Left renal pelvis (tissue), 4 donors: ENCODE data around the gene CRYBG3. TPM values are rescaled to one million over a fixed set of nuclear protein-coding genes. Genes with fewer than 3 reads are reported as not detected.
"Not testable (repeated sequence)": the region's sequence is repeated elsewhere in the genome, so short reads cannot be mapped to it uniquely, and the experiment has no call there.

Source experiments
- DNase-seq, 4 donors: peaks; one replicate each; pipeline ENCODE4 v3.0.0-alpha.2; 2013; ENCODE audit warnings: low read depth in 4 of 4, low spot score in 3 of 4
- polyA plus RNA-seq, 4 donors: library from polyadenylated mRNA; unstranded; fragments of 120-200 nt; gene quantifications; one replicate each; pipeline ENCODE4 v1.2.1, GENCODE V29; 2013; ENCODE audit not compliant: insufficient read length in 4 of 4

Gene CRYBG3
- polyA plus RNA-seq, 4 donors: 15.5 to 30.1 (median 21.4) TPM

DNA sequence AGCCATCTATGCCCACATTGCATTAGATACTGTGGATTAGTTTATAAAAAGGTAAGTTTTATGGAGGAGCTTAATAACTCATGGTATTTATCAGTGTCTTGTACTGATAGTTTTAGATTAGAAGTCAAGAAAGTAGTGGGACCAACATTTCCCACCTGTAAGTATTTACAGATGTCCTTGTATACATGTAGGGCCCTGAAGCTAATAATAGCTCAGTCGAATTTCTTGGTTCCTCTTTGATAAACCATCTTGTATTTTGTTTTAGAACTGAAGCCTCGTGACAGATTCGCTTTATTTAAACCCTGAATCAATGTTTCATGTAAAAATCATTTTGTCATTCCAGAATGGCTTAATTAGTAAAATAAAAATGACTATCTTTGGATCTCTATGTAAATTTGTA lies 73.4 kb downstream of the CRYBG3 start:
- no peak for DNase-seq

DNA sequence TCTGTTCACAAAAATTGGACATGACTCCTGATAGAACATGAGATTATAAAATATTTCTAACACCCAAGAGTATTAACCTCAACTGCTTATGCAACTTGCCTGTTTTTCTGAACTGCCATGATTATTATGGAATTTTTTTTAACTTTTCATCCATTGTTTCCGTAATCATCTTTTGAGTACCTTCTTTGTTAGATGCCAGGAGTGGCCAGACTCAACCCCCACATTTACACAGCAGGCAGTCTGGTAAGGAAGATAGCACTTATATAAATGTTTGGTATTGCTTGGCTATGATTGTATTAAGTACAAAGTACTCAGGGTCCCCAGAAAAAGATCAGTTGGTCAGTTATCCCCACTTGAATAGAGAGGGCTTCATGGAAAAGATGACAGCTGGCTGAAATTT lies 74.3 kb downstream of the CRYBG3 start:
- no peak for DNase-seq

DNA sequence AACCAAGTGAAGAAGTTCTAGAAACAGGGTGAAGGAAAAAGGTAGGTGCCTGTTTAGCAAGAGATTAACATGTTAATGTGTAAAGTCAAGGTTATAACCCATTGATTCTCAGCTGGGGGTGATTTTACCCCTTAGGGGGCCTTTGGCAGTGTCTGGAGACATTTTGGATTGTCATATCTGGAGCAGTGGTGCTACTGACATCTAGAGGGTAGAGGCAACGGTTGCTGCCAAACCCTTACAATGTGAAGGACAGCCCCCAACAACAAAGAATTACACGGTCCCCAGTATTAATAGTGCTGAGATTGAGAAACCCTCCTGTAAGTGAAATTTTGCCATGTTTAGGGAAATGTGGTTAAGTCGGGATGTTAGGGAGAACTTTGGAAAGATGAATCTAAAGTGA lies 74.7 kb downstream of the CRYBG3 start:
- DNase-seq: no peak

DNA sequence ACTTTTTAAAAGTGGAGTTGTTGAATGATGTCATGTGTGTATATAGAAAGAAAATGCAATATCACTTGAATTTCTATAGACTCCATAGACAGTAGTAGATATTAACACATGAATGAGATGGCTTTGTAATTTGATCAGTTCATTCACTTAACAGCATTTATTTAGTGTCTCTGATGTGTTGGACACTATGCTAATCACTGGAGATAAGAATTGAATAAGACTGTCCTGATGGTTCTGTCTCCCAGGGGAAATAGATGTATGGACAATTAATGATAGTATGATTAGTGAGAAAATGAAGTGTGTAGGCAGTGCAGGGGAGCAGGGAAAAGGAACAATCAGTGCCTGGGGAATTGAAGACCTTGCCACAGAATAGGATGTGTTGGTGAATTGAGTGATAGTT lies 77.5 kb downstream of the CRYBG3 start:
- no peak for DNase-seq

DNA sequence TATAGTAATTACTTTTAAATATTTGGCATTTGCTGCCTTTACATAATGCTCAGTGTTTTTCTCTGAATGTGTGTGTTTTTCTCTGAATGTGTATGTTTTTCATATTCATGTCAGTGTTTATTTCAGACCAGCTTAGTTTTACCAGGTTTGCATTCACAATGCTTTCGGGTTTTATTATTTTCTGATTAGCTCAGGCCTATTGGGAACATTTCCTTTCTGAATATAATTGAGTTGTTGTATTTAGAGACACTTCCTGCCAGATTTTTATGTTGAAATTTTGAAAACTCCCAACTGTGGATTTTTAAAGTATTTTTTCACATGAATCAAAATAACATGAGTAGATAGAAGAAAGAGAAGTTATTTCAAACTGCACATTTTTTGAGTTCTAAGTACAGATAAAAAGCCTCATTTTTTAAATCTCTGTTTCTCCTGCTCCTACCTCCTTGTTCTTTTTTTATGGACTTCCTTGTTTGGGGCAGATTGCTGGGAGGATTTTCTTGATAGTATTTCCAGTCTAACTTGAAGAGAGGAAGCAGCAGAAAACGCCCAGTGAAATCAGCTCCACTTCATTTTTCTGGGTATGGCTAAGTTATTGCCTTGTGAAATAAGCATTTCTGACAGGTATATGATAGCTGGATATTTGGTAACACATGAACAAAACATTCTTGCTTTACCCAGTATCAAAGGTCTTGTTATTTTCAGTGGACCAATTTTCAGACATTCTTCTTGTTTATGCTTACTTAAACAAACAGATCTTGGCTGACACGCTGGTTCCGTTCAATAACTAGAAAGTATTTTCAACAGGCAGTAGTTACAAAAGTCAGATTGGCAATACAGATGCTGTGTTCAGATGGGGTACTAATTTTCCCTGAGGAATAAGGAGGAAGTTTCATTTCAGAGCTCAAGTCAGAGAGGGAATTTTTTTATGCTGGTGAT lies 79.8 kb downstream of the CRYBG3 start:
- DNase-seq: no peak

DNA sequence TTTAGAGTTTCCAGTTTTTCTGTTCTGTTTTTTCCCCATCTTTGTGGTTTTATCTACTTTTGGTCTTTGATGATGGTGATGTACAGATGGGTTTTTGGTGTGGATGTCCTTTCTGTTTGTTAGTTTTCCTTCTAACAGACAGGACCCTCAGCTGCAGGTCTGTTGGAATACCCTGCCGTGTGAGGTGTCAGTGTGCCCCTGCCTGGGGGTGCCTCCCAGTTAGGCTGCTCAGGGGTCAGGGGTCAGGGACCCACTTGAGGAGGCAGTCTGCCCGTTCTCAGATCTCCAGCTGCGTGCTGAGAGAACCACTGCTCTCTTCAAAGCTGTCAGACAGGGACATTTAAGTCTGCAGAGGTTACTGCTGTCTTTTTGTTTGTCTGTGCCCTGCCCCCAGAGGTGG lies 88.0 kb downstream of the CRYBG3 start:
- DNase-seq: not testable (repeated sequence)

DNA sequence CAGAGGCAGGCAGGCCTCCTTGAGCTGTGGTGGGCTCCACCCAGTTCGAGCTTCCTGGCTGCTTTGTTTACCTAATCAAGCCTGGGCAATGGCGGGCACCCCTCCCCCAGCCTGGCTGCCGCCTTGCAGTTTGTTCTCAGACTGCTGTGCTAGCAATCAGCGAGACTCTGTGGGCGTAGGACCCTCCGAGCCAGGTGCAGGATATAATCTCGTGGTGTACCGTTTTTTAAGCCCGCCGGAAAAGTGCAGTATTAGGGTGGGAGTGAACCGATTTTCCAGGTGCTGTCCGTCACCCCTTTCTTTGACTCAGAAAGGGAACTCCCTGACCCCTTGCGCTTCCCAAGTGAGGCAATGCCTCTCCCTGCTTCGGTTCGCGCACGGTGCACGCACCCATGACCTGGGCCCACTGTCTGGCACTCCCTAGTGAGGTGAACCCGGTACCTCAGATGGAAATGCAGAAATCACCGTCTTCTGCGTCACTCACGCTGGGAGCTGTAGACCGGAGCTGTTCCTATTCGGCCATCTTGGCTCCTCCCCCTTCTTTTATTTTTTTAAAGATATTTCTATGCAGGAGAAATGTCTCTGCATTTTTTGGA lies 88.5 kb downstream of the CRYBG3 start:
- DNase-seq: not testable (repeated sequence)

DNA sequence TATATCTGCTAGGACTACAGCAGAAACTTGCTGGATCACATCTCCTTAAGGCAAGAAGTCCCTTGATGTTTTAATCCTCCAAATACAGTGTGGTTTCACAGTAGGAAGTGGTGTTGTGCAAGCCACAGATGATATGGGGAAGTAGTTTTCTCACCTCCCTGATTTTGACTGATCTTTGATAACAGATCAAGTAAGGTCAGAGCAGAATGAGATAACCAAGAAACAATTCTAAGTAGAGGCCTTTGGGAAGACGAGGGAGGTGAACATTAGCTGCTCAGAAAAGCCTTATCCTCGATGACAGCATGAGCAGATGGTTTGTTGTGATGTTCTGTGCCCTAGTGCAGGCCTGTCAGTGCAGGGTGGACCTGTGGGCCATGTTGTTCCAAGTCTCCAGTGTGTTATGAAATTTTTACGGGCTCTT lies 89.1 kb downstream of the CRYBG3 start:
- no peak for DNase-seq

DNA sequence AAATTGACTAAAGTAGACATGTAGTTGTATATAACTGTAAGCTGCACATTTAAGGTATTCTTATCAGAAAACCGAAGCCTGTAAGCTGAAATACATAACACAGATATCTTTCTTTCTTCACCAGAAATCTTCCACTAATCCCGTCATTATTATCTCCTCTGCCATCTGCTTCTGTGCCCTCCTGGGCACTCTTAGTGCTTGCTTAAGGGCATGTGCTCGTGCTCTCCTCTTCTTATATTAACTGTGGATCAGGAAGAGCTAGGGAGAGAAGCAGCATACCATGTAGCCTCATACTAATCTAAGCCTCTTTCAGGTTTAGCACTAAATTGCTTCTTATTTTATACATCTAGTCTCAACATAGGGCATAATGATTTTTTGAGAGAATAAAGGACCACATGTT lies 89.6 kb downstream of the CRYBG3 start:
- no peak for DNase-seq

DNA sequence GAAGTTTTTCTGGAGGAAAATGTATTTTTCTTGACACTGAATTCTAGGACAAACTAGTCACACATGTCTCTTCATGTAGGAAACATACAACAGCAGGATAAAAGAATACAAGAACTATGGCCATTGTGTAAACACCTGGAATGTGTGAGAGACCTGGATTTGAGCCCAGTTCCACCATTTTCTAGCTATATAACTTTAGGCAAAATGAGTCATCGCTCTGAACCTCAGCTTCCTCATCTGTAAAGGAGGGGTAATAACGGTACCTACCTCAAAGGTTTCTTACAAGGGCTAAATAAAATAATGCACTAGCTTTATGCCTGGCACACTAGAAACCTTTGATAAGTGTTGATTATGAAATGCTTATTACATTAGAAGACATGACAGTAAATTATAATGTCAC lies 92.6 kb downstream of the CRYBG3 start:
- no peak for DNase-seq

DNA sequence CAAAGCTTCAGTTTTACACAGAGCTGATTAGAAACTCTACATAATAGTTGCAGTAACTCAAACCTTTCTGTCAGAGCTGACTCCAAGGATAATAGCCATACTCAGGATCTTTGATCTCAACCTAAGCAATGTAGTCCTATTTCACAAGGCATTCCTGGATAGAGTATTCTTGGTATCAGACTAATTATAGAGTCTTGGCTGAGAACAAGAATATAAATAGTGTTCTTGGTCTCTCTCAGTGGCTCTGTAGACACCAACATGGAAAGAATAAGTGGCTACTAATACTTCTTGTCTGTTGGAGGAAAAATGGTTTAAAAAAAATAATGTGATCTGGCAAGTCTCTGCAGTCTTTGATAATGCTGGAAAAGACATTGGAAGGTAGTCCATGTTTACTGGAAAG lies 94.8 kb downstream of the CRYBG3 start:
- no peak for DNase-seq

DNA sequence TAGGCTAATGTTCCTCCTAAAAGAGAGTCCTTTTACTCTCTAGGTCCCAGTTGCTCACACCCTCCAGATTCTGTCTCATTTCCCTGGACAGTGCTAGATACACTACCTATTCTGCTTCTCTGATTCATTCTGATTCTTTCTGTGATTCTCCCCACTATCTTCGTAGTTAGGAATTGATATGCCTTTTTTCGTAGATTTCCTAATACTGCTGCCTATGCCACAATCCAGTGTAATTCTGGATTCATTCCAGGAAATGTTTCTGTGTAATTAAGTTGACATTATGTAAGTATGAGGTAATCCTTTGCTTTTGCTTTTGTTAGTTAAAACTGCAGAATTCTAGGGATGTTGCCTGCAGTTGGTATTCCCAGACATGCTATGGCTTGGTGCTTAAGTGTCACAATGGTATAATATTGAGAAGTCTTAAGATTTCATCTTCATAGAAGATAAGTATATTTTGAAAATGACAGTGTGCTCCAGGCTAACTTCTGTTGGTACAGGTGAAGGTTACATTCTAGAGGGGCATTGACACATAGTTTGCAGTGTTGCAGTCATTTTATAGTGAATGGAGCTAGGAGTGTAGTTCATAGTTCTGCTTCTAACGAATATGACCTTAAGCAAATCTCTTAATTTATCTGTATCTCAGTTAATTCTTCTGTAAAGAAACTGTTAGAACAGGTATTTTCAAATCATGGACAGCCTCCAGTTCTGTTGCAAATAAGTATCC lies 96.2 kb downstream of the CRYBG3 start:
- no peak for DNase-seq

DNA sequence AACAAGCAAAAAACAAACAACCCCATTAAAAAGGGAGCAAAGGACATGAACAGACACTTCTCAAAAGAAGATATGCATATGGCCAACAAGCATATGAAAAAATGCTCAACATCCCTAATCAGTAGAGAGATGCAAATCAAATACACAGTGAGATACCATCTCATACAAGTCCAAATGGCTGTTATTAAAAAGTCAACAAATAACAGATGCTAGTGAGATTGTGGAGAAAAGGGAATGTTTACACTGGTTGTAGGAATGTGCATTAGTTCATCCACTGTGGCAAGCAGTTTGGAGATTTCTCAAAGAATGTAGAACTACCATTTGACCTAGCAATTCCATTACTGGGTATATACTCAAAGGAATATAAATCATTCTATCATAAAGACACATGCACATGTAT lies 105.9 kb downstream of the CRYBG3 start:
- no peak for DNase-seq

DNA sequence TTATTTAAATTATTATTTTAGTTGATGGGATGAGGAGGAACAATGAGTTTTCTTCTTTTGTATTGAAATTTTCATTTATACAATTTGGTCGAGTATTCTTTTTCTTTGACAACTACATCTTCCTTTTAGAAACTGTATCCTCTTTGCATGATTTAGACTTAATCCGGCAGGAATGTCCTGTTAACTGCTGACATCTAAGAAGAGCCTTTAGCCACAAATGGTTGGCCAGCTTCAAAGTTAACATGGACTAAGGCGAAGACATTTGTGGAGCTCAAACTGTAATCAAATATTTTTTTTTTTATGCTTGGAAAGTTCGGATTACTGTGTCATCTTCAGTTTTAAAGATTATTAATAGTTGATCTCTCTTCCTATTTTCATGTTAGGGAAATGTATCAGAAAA lies 107.2 kb downstream of the CRYBG3 start:
- DNase-seq: no peak

DNA sequence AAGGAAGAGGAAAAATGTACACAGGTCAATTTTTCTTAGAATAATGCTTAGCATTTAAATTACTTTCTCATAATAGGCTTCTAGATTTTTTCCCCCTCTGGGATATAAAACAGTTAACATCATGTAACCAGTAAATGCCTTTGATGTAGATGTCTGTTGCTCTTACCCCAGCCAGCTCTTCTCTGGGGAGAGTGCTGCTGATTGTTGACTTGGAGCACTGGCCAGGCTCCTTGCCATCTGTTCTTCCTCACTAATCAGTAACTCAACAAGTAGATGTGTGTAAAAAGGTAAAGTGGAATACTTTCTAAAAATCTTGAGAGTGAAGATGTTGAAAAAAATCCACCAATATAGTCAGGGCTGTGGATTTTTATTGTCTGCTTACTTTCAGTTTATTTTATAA lies 108.2 kb downstream of the CRYBG3 start:
- DNase-seq: no peak

DNA sequence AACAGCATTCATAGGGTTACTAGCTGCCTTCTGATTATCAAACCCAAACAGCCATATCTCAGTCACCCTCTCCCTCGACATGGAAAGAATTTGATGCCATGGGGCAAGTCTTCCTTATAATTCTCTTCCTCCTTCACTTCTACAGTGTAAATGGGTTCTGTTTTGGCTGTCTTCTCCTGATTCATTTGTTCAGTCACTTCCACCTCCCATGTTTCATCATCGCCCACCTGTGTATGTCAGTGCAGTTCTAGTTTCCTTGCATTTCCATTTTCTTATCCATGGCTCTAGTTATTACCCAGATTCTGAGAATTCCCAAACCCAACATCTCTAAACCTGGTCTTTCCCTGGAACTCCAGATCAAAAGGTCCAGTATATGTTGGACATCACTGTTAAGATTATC lies 109.4 kb downstream of the CRYBG3 start:
- DNase-seq: no peak

DNA sequence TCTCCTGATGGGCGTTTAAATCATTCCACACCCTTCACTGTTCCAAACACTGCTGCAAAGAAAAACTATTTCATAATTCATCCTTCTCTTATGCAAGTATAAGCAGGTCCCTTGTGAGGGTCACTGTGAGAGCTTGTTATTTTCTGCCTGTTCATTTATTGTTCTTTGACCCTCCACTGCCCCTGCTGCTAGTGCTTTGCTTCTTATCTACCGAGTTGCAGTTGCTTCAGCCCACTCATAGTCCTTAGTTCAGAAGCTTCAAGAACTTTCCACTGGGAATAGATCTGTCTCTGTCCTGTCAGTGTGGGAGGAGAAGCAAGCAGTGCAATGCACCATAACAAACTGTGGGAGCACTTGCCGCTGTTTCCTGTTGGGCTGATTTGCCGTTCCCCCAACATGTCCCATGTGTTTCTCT lies 110.6 kb downstream of the CRYBG3 start:
- DNase-seq: no peak

DNA sequence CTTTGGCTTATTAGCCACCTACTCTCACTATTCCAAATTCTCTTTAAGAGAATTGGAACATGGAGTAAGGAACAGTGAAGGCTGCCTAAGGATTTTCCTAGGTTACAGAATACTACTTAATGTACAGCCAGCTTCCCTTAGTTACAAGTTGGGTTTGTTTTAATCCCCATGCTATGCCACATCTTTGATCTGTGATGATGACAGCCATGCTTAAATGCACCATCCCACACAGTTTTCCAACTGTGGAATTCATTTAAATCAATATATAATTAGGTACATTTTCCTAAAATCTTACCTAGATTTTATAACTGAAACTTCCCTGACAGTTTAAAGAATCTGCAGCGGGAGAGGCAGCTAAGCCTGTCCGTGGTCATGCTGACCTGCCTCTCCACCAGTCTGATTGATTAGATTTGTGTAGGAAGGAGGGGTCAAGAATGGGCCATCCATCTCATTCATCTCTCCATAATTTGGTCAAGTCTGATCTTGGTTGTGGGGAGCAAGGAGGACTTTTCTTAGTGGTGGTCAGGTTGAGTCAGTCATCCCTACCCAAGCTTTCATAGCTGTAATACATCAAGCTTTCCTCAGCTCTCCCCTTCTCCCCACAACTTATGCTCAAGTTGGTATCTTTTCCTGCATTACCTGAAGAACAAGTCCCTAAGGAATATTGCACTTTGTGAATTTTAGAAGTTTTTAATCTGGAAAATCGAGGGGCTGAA lies 113.3 kb downstream of the CRYBG3 start:
- no peak for DNase-seq

DNA sequence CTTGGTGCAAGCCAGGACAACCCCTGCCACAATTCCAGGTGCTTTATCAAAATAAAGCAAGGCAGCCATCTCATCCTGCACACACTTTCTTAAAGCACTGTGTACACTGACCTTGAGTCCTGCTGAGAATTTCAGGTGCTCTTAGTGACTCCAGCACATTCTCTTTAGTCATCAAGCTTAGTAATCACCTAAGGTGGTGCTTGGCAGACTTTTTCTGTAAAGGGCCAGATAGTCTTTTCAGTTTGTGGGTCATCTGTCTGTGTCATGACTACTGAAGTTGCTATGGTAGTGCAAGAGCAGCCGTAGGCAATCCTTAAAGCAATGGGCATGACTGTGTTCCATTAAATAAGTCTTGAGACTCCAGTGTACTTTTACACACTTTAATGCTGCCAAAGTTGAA lies 114.0 kb downstream of the CRYBG3 start:
- DNase-seq: no peak

DNA sequence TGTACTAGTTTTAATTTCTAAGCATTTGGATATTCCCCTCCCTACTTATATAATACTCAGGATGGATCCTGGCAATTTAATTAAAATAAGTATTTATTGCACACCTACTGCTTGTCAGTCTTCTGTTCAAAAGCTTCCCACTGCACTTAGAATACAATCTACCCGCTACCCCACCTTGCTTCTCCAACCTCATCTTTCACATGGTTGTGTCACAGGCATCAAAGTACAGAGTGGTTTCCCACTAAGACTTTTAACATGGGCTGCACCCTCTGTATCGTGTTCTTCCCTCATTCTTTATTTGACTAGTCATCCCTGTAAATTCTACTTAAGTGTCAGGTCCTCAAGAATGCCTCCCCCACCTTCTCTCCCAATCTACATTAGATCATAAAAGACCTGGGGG lies 115.4 kb downstream of the CRYBG3 start:
- no peak for DNase-seq

DNA sequence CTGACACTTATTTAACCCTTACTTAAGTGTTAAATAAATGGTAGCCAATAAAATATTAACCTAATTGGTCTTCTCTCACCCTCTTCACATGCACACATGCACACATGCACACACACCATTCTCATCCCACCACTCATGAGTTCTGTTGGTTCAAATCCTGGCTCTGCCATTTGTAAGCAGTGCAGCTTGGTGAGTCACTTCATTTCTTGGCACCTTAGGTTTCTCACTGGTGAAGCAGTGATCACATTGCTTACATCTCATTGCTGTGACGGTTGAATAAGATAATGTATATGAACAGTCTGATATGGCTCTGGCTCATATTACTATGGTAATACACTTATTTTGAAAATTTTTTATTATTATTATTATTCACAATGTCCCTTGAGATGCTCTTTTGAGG lies 116.6 kb downstream of the CRYBG3 start:
- DNase-seq: no peak
